NCI-H446 (cell line): ENCODE measurements around the gene PITPNC1.
"Not testable (repeated sequence)": the region's sequence is repeated elsewhere in the genome, so short reads cannot be mapped to it uniquely, and the experiment has no call there.

Experiments used
- DNase-seq, 2 experiments: peaks; one replicate each; lab custom pipeline; 2025; lab: John Stamatoyannopoulos, UW

The PITPNC1 gene

DNA sequence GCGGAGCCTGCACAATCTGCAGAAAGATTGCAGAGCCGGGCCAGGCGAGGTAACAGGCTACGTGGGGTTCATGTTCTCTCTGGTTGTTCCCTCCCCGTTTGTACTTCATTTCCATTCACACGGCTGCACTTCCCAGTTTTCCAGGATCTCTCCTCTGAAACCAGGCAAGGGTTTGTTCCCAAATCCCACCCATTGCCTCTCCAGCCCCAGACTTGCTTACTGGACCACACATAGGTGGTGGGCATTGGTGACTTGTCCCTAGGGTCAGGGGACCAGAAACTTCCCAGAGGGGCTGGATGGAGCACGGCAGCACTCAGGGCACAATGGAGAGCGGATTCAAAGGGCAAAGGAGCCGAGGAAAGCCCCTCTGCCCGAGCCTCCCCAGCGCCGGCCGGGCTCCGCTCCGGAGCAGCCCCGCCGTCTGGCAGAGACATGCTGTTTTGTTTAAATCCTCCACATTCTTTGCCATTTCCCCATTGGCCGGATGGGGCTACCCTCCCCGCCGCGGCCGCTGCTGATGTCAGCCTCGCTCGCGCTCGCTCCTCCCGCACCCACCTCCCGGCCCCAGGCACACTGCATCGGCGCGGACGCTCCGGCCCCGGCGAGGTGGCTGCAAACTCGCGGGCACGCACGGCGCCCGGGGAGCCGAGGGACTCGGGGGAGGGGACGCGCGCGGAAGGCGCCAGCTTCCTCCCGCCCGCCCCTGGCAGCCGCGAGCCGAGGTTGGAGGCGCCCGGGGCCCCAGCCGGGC, at the start of gene PITPNC1:
Gene PITPNC1 (plus strand): TSS at position 545 of the 751 bp plus-strand sequence.
- peak; percentile 25 to 85 for DNase-seq

GRCh38 chr17:67328026-67328425, 49.1 kb upstream of the PITPNC1 start:
- DNase-seq: no peak

GRCh38 chr17:67331381-67332161, 45.5 kb upstream of the PITPNC1 start:
- not testable (repeated sequence) for DNase-seq

DNA sequence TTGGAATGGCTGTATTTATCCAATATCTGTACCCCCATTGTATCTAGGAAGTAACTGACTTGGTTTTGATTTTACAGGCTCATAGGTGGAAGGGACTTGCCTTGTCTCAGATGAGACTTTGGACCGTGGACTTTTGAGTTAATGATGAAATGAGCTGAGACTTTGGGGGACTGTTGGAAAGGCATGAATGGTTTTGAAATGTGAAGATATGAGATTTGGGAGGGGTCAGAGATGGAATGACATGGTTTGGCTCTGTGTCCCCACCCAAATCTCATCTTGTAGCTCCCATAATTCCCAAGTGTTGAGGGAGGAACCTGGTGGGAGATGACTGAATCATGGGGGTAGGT, 44.9 kb upstream of the PITPNC1 start:
- not testable (repeated sequence) for DNase-seq

GRCh38 chr17:67335245-67335835, 41.7 kb upstream of the PITPNC1 start:
- no peak for DNase-seq

- no peak for DNase-seq
Observed at GRCh38 chr17:67336859-67337258, 40.2 kb upstream of the PITPNC1 start.

DNA sequence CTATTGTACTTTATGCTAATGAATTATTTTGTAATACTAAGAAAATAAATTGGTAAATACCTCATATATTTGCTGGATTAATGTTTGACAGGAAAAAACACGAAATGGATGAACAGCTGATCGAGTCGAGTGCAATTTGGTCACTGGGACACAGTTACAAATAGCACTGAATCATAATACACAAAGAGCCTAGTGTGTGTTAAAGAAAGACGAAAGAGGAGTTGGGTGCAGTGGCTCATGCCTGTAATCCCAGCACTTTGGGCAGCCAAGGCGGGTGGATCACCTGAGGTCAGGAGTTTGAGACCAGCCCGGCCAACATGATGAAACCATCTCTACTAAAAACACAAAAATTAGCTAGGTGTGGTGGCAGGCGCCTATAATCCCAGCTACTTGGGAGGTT, 38.7 kb upstream of the PITPNC1 start:
- DNase-seq: not testable (repeated sequence)

GRCh38 chr17:67343237-67343636, 33.8 kb upstream of the PITPNC1 start:
- no peak for DNase-seq

DNA sequence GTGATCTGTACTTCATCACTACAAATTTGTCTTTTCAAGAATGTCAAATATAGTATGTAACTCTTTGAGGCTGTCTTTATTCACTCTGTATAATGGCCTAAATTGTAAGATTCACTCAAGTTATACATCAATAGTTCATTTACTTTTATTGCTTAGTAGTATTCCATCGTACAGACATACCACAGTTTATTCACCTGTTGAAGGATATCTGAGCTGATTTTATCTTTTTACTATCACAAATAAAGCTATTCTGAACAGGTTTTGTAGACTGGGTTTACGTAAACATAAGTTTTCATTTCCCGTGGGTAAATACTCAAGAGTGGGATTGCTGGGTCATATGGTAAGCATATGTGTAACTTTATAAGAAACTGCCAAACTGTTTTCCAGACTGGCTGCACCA, 29.3 kb upstream of the PITPNC1 start:
- no peak for DNase-seq

GRCh38 chr17:67349420-67349819, 27.7 kb upstream of the PITPNC1 start:
- no peak for DNase-seq

DNA sequence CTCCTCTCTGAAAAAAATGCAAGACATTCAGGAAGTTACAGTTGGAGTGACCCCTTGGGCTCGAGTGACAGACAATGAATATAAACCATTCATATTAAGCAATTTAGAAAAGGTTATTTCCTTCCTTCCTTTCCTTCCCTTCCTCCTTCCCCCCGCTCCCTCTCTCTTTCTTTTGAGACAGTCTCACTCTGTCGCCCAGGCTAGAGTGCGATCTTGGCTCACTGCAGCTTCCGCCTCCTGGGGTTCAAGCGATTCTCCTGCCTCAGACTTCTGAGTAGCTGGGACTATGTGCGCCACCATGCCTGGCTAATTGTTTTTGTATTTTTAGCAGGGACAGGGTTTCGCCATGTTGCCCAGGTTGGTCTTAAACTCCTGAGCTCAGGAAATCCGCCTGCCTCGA, 23.9 kb upstream of the PITPNC1 start:
- no peak for DNase-seq

- no peak for DNase-seq
Observed at GRCh38 chr17:67353929-67354574, 23.0 kb upstream of the PITPNC1 start.

GRCh38 chr17:67358612-67359011, 18.5 kb upstream of the PITPNC1 start:
- DNase-seq: no peak

- DNase-seq: peak in 1 of 2 experiments; percentile 15
Observed at GRCh38 chr17:67359960-67360791, 16.9 kb upstream of the PITPNC1 start.

GRCh38 chr17:67360880-67361279, 16.2 kb upstream of the PITPNC1 start:
- DNase-seq: no peak

DNA sequence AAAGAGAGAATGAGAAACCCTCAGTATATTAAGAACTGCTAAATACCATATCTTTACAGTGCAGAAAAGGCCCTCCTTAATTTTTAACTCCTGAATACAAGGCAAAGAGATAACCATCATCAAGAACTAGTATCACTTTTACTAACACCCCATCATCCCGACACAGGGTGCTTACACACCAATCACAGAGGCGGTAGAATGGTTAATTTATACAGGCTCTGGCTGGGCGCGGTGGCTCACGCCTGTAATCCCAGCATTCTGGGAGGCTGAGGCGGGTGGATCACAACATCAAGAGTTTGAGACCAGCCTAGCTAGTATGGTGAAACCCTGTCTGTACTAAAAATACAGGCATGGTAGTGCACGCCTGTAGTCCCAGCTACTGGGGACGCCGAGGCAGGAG, 14.9 kb upstream of the PITPNC1 start:
- no peak for DNase-seq

GRCh38 chr17:67364847-67365737, 12.0 kb upstream of the PITPNC1 start:
- DNase-seq: no peak

- no peak for DNase-seq
Observed at GRCh38 chr17:67365738-67366192, 11.3 kb upstream of the PITPNC1 start.

GRCh38 chr17:67366193-67367157, 10.6 kb upstream of the PITPNC1 start, which contains the start of gene PSMD12:
TSS of gene PSMD12 (minus strand) at chr17:67366577. CDS start at chr17:67366519, 58 bp downstream.
- peak; percentile 48 to 93 for DNase-seq
